ENCODE measurements around the gene ARMC9.
"Not testable (repeated sequence)": the region's sequence is repeated elsewhere in the genome, so short reads cannot be mapped to it uniquely, and the experiment has no call there.

Gene ARMC9

DNA sequence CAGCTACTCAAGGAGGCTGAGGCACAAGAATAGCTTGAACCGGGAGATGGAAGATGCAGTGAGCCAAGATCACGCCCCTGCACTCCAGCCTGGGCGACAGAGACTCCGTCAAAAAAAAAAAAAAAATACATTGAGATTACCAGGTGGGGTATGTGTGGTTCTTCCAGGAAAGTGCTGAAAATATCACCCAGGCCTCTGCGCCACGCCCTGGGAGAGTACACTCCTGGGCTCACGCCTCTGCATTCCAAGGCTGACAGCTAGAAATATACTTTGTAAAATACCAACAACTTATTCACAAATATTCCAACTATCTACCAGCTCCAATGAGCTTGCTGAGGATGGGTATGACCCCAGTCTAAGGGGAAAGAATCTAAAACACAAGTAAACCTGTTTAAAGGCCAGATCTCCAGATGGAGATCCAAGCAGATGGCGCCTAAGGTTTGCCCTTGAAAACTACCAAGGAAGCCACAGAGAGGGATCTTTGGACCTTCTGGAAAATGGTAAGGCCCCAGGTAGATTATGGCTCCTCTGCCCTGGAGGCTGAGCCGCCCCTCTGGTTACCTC, 175.4 kb downstream of the ARMC9 start:
- TF ChIP-seq, protein P1, sequence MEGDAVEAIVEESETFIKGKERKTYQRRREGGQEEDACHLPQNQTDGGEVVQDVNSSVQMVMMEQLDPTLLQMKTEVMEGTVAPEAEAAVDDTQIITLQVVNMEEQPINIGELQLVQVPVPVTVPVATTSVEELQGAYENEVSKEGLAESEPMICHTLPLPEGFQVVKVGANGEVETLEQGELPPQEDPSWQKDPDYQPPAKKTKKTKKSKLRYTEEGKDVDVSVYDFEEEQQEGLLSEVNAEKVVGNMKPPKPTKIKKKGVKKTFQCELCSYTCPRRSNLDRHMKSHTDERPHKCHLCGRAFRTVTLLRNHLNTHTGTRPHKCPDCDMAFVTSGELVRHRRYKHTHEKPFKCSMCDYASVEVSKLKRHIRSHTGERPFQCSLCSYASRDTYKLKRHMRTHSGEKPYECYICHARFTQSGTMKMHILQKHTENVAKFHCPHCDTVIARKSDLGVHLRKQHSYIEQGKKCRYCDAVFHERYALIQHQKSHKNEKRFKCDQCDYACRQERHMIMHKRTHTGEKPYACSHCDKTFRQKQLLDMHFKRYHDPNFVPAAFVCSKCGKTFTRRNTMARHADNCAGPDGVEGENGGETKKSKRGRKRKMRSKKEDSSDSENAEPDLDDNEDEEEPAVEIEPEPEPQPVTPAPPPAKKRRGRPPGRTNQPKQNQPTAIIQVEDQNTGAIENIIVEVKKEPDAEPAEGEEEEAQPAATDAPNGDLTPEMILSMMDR (IDR thresholded peaks at IDR 0.05; ENCODE audit: extremely low read depth, insufficient read depth, missing control alignments), result no peak
- no peak for DNase-seq (ENCODE audit: low spot score)
- in situ Hi-C loops (cut with MboI; ENCODE audit: low pct_unique_long_range_greater_than_20kb, low sequenced_read_pairs, unreplicated experiment), result no loop called here

DNA sequence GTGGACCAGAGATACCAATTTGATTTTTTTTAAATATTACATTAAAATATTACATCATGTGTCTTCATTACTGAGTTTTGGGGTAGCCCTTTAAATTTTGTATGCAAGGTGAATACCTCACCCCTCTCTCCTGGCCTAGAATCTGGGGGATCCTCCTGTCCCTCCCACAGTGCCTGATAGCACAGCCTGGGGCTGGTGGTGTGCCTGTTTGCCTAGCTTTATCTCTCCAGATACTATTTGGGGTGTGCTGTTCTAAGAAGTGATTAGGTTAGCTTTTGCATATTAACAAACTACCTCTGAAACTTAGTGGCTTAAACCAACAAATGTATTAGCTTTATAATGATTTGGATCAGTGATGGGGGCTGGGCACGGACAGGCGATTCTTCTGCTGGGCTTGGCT, 176.3 kb downstream of the ARMC9 start:
- in situ Hi-C loops (cut with MboI; ENCODE audit: low pct_unique_long_range_greater_than_20kb, low sequenced_read_pairs, unreplicated experiment), result no loop called here
- no peak for DNase-seq (ENCODE audit: low spot score)
- TF ChIP-seq, protein P1 (IDR thresholded peaks at IDR 0.05; ENCODE audit: extremely low read depth, insufficient read depth, missing control alignments), result no peak

DNA sequence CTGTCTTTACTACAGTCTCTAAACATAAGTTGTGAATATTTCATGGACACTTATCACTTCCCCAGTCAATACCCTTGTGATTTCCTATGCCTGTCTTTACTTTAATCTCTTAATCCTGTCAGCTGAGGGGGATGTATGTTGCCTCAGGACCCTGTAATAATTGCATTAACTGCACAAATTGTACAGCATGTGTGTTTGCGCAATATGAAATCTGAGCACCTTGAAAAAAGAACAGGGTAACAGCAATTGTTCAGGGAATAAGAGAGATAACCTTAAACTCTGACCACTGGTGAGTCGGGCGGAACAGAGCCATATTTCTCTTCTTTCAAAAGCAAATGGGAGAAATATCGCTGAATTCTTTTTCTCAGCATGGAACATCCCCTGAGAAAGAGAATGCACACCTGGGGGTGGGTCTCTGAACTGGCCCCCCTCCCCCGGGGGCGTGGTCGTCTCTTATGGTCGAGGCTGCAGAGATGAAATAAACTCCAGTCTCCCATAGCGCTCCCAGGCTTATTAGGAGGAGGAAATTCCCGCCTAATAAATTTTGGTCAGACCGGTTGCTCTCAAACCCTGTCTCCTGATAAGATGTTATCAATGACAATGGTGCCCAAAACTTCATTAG, 177.7 kb downstream of the ARMC9 start:
- in situ Hi-C loops (cut with MboI; ENCODE audit: low pct_unique_long_range_greater_than_20kb, low sequenced_read_pairs, unreplicated experiment); DNase-seq (ENCODE audit: low spot score): not testable (repeated sequence)

DNA sequence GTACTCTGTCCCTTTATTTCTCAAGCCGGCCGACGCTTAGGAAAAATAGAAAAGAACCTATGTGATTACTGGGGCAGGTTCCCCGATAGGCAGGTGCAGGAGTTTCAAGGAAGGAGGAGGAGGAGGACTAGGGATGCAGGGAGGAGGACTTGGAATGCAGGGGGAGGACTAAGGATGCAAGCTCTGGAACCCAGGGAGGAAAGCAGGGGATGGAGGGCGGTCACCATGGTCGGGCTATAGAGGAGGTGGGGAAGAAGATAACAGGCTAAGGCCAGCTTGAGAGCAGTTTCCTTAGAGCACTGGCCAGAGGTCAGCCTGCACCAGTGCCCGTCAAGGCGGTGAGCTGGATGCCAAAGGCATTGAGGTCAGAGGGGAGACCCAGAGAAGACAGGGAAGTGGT, 178.4 kb downstream of the ARMC9 start:
- DNase-seq (ENCODE audit: low spot score), result no peak
- in situ Hi-C loops (cut with MboI; ENCODE audit: low pct_unique_long_range_greater_than_20kb, low sequenced_read_pairs, unreplicated experiment), result no loop called here
- TF ChIP-seq, protein P1 (IDR thresholded peaks at IDR 0.05; ENCODE audit: extremely low read depth, insufficient read depth, missing control alignments), result no peak

DNA sequence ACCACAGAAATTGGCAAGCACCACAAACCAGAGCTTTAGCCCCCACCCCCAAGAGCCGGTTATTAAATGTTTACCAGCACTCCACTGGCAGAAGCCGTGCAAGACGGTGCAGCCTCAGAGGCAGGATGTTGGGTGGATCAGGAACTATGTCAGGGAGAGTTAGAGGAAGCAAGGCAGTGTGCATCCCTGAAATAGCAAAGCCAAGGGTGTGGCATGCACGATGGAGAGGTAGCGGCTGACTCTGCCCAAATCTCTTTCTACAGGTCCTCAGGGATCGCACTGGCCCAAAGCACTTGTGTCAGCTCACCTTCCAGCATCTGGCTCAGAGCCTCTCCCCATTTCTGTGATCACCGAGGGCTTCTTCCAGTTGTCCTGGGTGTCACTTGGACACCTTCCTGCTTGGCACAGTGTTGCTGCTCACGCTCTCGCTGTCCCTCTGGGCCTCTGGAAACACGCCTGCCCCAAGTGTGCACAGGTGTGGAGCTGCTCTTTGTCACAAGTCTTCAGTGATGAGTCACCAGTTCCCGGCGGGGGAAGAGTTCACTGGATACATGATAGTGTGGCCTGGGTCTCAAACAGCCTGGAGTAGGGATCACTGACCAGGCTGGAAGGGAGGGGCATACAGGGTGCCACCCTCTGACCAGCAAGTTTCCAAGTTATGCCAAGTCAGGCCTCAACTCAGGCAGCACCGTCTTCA, 179.7 kb downstream of the ARMC9 start:
- no peak for DNase-seq (ENCODE audit: low spot score)
- in situ Hi-C loops (cut with MboI; ENCODE audit: low pct_unique_long_range_greater_than_20kb, low sequenced_read_pairs, unreplicated experiment), result no loop called here
- TF ChIP-seq, protein P1 (IDR thresholded peaks at IDR 0.05; ENCODE audit: extremely low read depth, insufficient read depth, missing control alignments), result no peak

DNA sequence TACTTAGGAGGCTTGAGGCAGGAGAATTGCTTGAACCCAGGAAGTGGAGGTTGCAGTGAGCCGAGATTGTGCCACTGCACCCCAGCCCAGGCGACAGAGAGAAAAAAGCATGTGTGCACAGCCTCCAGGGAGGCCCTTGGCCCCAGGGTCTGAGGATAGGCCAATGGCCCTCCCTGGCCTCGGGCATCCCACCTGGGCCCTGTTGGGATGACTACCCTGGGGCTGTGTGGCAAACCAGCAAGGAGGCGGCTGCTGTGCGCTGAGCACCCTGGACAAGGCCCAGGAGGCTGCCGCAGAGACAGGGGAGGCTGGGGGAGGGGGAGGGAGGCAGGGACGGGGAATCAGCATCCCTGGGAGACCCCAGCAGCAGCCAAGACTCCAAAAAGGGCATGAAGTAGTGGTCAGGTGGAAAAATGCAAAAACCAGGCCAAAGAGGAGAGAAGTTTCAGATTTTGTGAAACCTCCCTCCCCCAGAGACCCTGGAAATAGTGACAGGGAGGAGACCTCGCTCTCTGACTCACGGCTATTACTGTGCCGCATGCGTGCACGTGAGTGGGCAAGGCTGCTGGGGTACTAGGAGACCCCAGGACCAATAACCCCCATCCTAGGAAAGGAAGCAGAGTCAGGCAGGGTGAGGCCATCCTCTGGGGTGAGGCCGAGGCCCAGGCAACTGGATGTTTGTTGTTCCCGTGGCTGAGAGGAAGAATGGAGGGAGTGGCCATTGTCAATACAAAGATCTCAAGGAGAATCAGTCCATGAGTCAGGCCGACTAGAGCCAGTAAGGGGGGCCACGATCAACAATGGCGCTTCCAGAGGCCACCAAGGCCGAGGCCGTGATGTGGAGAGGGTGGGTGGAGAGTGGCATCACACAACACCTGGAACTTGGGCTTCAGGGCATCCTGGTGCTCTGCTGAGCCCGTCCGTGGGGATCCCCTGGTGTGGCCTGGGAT, 181.1 kb downstream of the ARMC9 start:
- TF ChIP-seq, protein P1 (IDR thresholded peaks at IDR 0.05; ENCODE audit: extremely low read depth, insufficient read depth, missing control alignments), result no peak
- in situ Hi-C loops (cut with MboI; ENCODE audit: low pct_unique_long_range_greater_than_20kb, low sequenced_read_pairs, unreplicated experiment), result no loop called here
- no peak for DNase-seq (ENCODE audit: low spot score)
